Glomerular endothelial cell (primary cell): Measurements from ENCODE around the gene IRF9. TPM values are rescaled to one million over a fixed set of nuclear protein-coding genes. Genes with fewer than 3 reads are reported as not detected.

Experiments used
- DNase-seq: peaks from one replicate; pipeline ENCODE4 v3.0.0-alpha.2; 2011; ENCODE audit warnings: low read depth, low spot score; ENCODE audit errors: extremely low read depth
- total RNA-seq: library from RNA; depleted of rRNA; stranded (reverse); fragments of >200 nt; gene quantifications from 2 replicates; pipeline ENCODE4 v1.2.3, GENCODE V29; 2015

IRF9 gene
- total RNA-seq, 1 donor from 2014 or later, result 73.1 TPM

- no peak for DNase-seq
Observed at GRCh38 chr14:24213866-24214662, 53.0 kb downstream of the IRF9 start.

GRCh38 chr14:24215495-24216344 is 54.7 kb downstream of the IRF9 start, which contains the start of gene MDP1:
Gene MDP1 (minus strand): TSS chr14:24216066. CDS start chr14:24215955, 111 bp downstream.
- no peak for DNase-seq

Other genes starting within 250 kb of the IRF9 start
- gene DHRS4, start 207.5 kb upstream of the IRF9 start, total RNA-seq, result 24.2 and 46.5 TPM in 2 replicates
- 8.5 and 8.7 TPM in 2 replicates for gene DHRS4L2, start 172.3 kb upstream of the IRF9 start, total RNA-seq
- 0.06 and 0.19 TPM in 2 replicates for gene CARMIL3, start 109.3 kb upstream of the IRF9 start, total RNA-seq
- gene CPNE6, start 89.7 kb upstream of the IRF9 start, total RNA-seq, result not detected in 2 replicates
- 6.4 and 11.4 TPM in 2 replicates for gene PCK2, start 67.0 kb upstream of the IRF9 start, total RNA-seq
- 36.4 and 57.0 TPM in 2 replicates for gene DCAF11, start 46.5 kb upstream of the IRF9 start, total RNA-seq
- gene NRL, start 46.3 kb upstream of the IRF9 start, total RNA-seq, result 0.70 and 4.9 TPM in 2 replicates
- 0.29 TPM in 1 of 2 replicates, not detected in the other for gene FITM1, start 30.6 kb upstream of the IRF9 start, total RNA-seq
- 235 and 321 TPM in 2 replicates for gene PSME1, start 25.1 kb upstream of the IRF9 start, total RNA-seq
- gene EMC9, start 19.7 kb upstream of the IRF9 start, total RNA-seq, result 12.3 and 16.9 TPM in 2 replicates
- gene PSME2, start 14.7 kb upstream of the IRF9 start, total RNA-seq, result 101 and 165 TPM in 2 replicates
- gene RNF31, start 13.8 kb upstream of the IRF9 start, total RNA-seq, result 42.1 and 77.5 TPM in 2 replicates
- gene REC8, start 10.8 kb downstream of the IRF9 start, total RNA-seq, result 46.3 and 55.0 TPM in 2 replicates
- 41.5 and 52.4 TPM in 2 replicates for gene IPO4, start 27.6 kb downstream of the IRF9 start, total RNA-seq
- gene TM9SF1, start 34.2 kb downstream of the IRF9 start, total RNA-seq, result 77.2 and 94.9 TPM in 2 replicates
- gene TSSK4, start 44.4 kb downstream of the IRF9 start, total RNA-seq, result not detected in 2 replicates
- 32.0 and 52.3 TPM in 2 replicates for gene CHMP4A, start 52.2 kb downstream of the IRF9 start, total RNA-seq
- gene MDP1, start 54.8 kb downstream of the IRF9 start, total RNA-seq, result 10.2 and 11.2 TPM in 2 replicates
- gene NEDD8, start 71.1 kb downstream of the IRF9 start, total RNA-seq, result 226 and 248 TPM in 2 replicates
- gene GMPR2, start 71.7 kb downstream of the IRF9 start, total RNA-seq, result 51.6 and 94.0 TPM in 2 replicates
- 40.6 and 42.4 TPM in 2 replicates for gene TINF2, start 81.4 kb downstream of the IRF9 start, total RNA-seq
- gene TGM1, start 101.9 kb downstream of the IRF9 start, total RNA-seq, result 0.64 and 2.5 TPM in 2 replicates
- 28.7 and 42.6 TPM in 2 replicates for gene RABGGTA, start 110.3 kb downstream of the IRF9 start, total RNA-seq
- 18.0 and 36.1 TPM in 2 replicates for gene DHRS1, start 138.5 kb downstream of the IRF9 start, total RNA-seq
- gene NOP9, start 138.6 kb downstream of the IRF9 start, total RNA-seq, result 19.3 and 25.6 TPM in 2 replicates
- 2.0 and 2.5 TPM in 2 replicates for gene CIDEB, start 146.7 kb downstream of the IRF9 start, total RNA-seq
- gene LTB4R2, start 148.9 kb downstream of the IRF9 start, total RNA-seq, result 1.8 and 8.4 TPM in 2 replicates
- 5.3 and 7.9 TPM in 2 replicates for gene LTB4R, start 150.2 kb downstream of the IRF9 start, total RNA-seq
- gene ADCY4, start 173.8 kb downstream of the IRF9 start, total RNA-seq, result 63.3 and 115 TPM in 2 replicates
- 1.3 and 2.6 TPM in 2 replicates for gene RIPK3, start 178.7 kb downstream of the IRF9 start, total RNA-seq
- 24.3 and 42.5 TPM in 2 replicates for gene NFATC4, start 206.9 kb downstream of the IRF9 start, total RNA-seq
- gene NYNRIN, start 237.7 kb downstream of the IRF9 start, total RNA-seq, result 8.5 and 19.8 TPM in 2 replicates